ENCODE measurements around the gene DCN.
A peak's percentile ranks its signal among the peaks of the same experiment; 100 is the strongest.
"Not testable (repeated sequence)": the region's sequence is repeated elsewhere in the genome, so short reads cannot be mapped to it uniquely, and the experiment has no call there.

DCN gene

GRCh38 chr12:91182636-91183455 lies at the start of gene DCN:
TSS of gene DCN (minus strand) at chr12:91182817. CDS start at chr12:91178552, 4,265 bp downstream.
- no peak for DNase-seq

GRCh38 chr12:91230841-91231240 lies 48.2 kb upstream of the DCN start:
- DNase-seq = no peak

GRCh38 chr12:91226951-91227350 lies 44.3 kb upstream of the DCN start:
- DNase-seq = no peak

GRCh38 chr12:91225316-91225715 lies 42.7 kb upstream of the DCN start:
- no peak for DNase-seq

GRCh38 chr12:91224401-91224800 lies 41.8 kb upstream of the DCN start:
- DNase-seq = no peak

- DNase-seq = no peak
Observed at GRCh38 chr12:91222746-91223145, 40.1 kb upstream of the DCN start.

GRCh38 chr12:91219919-91220318 lies 37.3 kb upstream of the DCN start:
- DNase-seq = no peak

GRCh38 chr12:91219511-91219910 lies 36.9 kb upstream of the DCN start:
- DNase-seq = no peak

- DNase-seq = no peak
Observed at GRCh38 chr12:91216871-91217270, 34.3 kb upstream of the DCN start.

GRCh38 chr12:91215940-91216454 lies 33.4 kb upstream of the DCN start:
- no peak for DNase-seq

GRCh38 chr12:91211866-91212265 lies 29.2 kb upstream of the DCN start:
- DNase-seq = no peak

- DNase-seq = no peak
Observed at GRCh38 chr12:91210618-91211017, 28.0 kb upstream of the DCN start.

- no peak for DNase-seq
Observed at GRCh38 chr12:91210144-91210543, 27.5 kb upstream of the DCN start.

- DNase-seq = not testable (repeated sequence)
Observed at GRCh38 chr12:91207301-91207700, 24.7 kb upstream of the DCN start.

- DNase-seq = no peak
Observed at GRCh38 chr12:91205811-91206210, 23.2 kb upstream of the DCN start.

GRCh38 chr12:91204421-91204820 lies 21.8 kb upstream of the DCN start:
- no peak for DNase-seq

- DNase-seq = peak; percentile 18
Observed at GRCh38 chr12:91203610-91204009, 21.0 kb upstream of the DCN start.

- no peak for DNase-seq
Observed at GRCh38 chr12:91202390-91202789, 19.8 kb upstream of the DCN start.

- no peak for DNase-seq
Observed at GRCh38 chr12:91196436-91196835, 13.8 kb upstream of the DCN start.

- DNase-seq = no peak
Observed at GRCh38 chr12:91194500-91194899, 11.9 kb upstream of the DCN start.

GRCh38 chr12:91191513-91192111 lies 9.0 kb upstream of the DCN start:
- no peak for DNase-seq

- DNase-seq = no peak
Observed at GRCh38 chr12:91189516-91189915, 6.9 kb upstream of the DCN start.

- no peak for DNase-seq
Observed at GRCh38 chr12:91188778-91189177, 6.2 kb upstream of the DCN start.

- no peak for DNase-seq
Observed at GRCh38 chr12:91186156-91186555, 3.5 kb upstream of the DCN start.
